Measurements from ENCODE around the gene KRT222. TPM values are rescaled to one million over a fixed set of nuclear protein-coding genes. Genes with fewer than 3 reads are reported as not detected.

Gene KRT222
- polyA plus RNA-seq, 1 donor (not counting 4 experiments of a cell fraction or from before 2014, with no cell fraction given): 0.76 TPM

DNA sequence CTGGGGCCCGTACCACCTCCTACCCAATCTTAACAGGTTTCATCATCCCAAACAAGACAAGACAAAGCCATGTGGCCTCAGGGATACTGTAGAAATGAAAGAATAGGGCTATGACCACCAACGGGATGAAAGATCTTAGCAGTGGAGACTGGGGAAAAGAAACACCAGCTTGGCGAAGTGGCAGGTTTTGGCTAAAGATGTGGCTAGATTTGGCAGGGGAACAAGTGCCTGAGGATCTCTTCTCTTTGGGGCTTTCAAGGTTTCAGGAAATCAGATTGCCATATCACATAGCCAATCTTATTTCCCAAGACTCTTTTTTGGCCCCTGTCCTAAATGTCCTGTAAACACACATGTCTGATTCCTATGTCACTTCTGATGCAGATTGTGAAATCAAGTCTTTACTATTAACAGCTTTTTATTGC, 31.7 kb upstream of the KRT222 start:
- no peak overlapping the region for H3K9ac ChIP-seq (ENCODE audit: control insufficient read depth, extremely low read depth, insufficient read depth, low read length)
- no peak overlapping the region for H3K27ac ChIP-seq (ENCODE audit: control insufficient read depth, insufficient read depth, low read length)
- H3K4me1 ChIP-seq (ENCODE audit: control insufficient read depth, extremely low read depth, insufficient read depth, low read length): peaks cover 11% of the 10 kb centered on the region
- no peaks in the 10 kb centered on the region for H3K36me3 ChIP-seq (ENCODE audit: control insufficient read depth in 2 of 2, extremely low read depth in 1 of 2, insufficient read depth in 2 of 2, low read length in 2 of 2)
- H3K4me3 ChIP-seq (ENCODE audit: control insufficient read depth in 2 of 3, extremely low read depth in 1 of 3, insufficient read depth in 2 of 3, low read depth in 1 of 3, low read length in 3 of 3): no peak overlapping the region
- FAIRE-seq (peak; percentile 9), DNase-seq (ENCODE audit: low read depth, low spot score) (no peak)
- H3K9me3 ChIP-seq (ENCODE audit: control insufficient read depth, low read depth, low read length): no peaks in the 10 kb centered on the region
- H2AFZ ChIP-seq (ENCODE audit: control insufficient read depth, low read length): no peak overlapping the region
- no peaks in the 10 kb centered on the region for H3K9me1 ChIP-seq (ENCODE audit: control insufficient read depth, extremely low read depth, insufficient read depth, low read length)
- H3K79me2 ChIP-seq (ENCODE audit: control insufficient read depth, insufficient read depth, low read length): no peaks in the 10 kb centered on the region
- no peaks in the 10 kb centered on the region for H4K20me1 ChIP-seq (ENCODE audit: control insufficient read depth, extremely low read depth, insufficient read depth, low read length)
- H3K27me3 ChIP-seq (ENCODE audit: control insufficient read depth, extremely low read depth, insufficient read depth, low read length): no peaks in the 10 kb centered on the region
- no peak for TF ChIP-seq EZH2 (IDR thresholded peaks at IDR 0.05; ENCODE audit: low read length)
- no peak for TF ChIP-seq CTCF (optimal IDR thresholded peaks at IDR 0.05 in 1 of 3, IDR thresholded peaks at IDR 0.05 in 1 of 3, conservative IDR thresholded peaks at IDR 0.05 in 1 of 3; ENCODE audit: extremely low read depth in 1 of 3, insufficient read depth in 2 of 3, low read length in 3 of 3)
- peak overlapping the region; percentile 61 for H3K4me2 ChIP-seq (ENCODE audit: control insufficient read depth, extremely low read depth, insufficient read depth, low read depth, low read length)
- dilution Hi-C loops (cut with MboI; ENCODE audit: extremely low pct_ligation_motif_present, low sequenced_read_pairs): no loop called here

GRCh38 chr17:40695874-40696472, 31.0 kb upstream of the KRT222 start:
- Histone ChIP-seq H3K9ac (ENCODE audit: control insufficient read depth, extremely low read depth, insufficient read depth, low read length) (no peak overlapping the region), H3K79me2 (ENCODE audit: control insufficient read depth, insufficient read depth, low read length) (no peaks in the 10 kb centered on the region), H3K4me3 (ENCODE audit: control insufficient read depth in 2 of 3, extremely low read depth in 1 of 3, insufficient read depth in 2 of 3, low read depth in 1 of 3, low read length in 3 of 3) (no peak overlapping the region), H3K36me3 (ENCODE audit: control insufficient read depth in 2 of 2, extremely low read depth in 1 of 2, insufficient read depth in 2 of 2, low read length in 2 of 2) (no peaks in the 10 kb centered on the region), H3K4me2 (ENCODE audit: control insufficient read depth, extremely low read depth, insufficient read depth, low read depth, low read length) (peak overlapping the region; percentile 61), H3K27ac (ENCODE audit: control insufficient read depth, insufficient read depth, low read length) (no peak overlapping the region), H3K9me3 (ENCODE audit: control insufficient read depth, low read depth, low read length) (no peaks in the 10 kb centered on the region), H3K27me3 (ENCODE audit: control insufficient read depth, extremely low read depth, insufficient read depth, low read length) (no peaks in the 10 kb centered on the region), H3K4me1 (ENCODE audit: control insufficient read depth, extremely low read depth, insufficient read depth, low read length) (peaks cover 11% of the 10 kb centered on the region), H4K20me1 (ENCODE audit: control insufficient read depth, extremely low read depth, insufficient read depth, low read length) (no peaks in the 10 kb centered on the region), H3K9me1 (ENCODE audit: control insufficient read depth, extremely low read depth, insufficient read depth, low read length) (no peaks in the 10 kb centered on the region), H2AFZ (ENCODE audit: control insufficient read depth, low read length) (no peak overlapping the region)
- DNase-seq (ENCODE audit: low read depth, low spot score): no peak
- TF ChIP-seq EZH2 (IDR thresholded peaks at IDR 0.05; ENCODE audit: low read length) (no peak), CTCF (optimal IDR thresholded peaks at IDR 0.05 in 1 of 3, IDR thresholded peaks at IDR 0.05 in 1 of 3, conservative IDR thresholded peaks at IDR 0.05 in 1 of 3; ENCODE audit: extremely low read depth in 1 of 3, insufficient read depth in 2 of 3, low read length in 3 of 3) (no peak)
- dilution Hi-C loops (cut with MboI; ENCODE audit: extremely low pct_ligation_motif_present, low sequenced_read_pairs): no loop called here
- FAIRE-seq: no peak
